GM21447 (cell line): ENCODE results near the gene ZDHHC14.

Experiments
- ATAC-seq: cut with Tn5 transposase; IDR thresholded peaks from one replicate; pipeline ENCODE4 v1.9.1; 2021; ENCODE audit not compliant: unreplicated experiment

Gene ZDHHC14

GRCh38 chr6:157513619-157514485 is 132.9 kb downstream of the ZDHHC14 start:
- no peak for ATAC-seq

GRCh38 chr6:157514659-157515496 is 133.9 kb downstream of the ZDHHC14 start:
- ATAC-seq: no peak

- ATAC-seq: no peak
These were observed 135.5 kb downstream of the ZDHHC14 start for GRCh38 chr6:157516319-157517026.

GRCh38 chr6:157517601-157518359 is 136.8 kb downstream of the ZDHHC14 start:
- no peak for ATAC-seq

- no peak for ATAC-seq
These were observed 137.6 kb downstream of the ZDHHC14 start for GRCh38 chr6:157518397-157519250.

- ATAC-seq: no peak
These were observed 138.5 kb downstream of the ZDHHC14 start for GRCh38 chr6:157519255-157520116.

- no peak for ATAC-seq
These were observed 139.1 kb downstream of the ZDHHC14 start for GRCh38 chr6:157520117-157520406.

GRCh38 chr6:157520596-157521361 is 139.8 kb downstream of the ZDHHC14 start:
- ATAC-seq: no peak

GRCh38 chr6:157521362-157522335 is 140.7 kb downstream of the ZDHHC14 start:
- no peak for ATAC-seq

- no peak for ATAC-seq
These were observed 141.5 kb downstream of the ZDHHC14 start for GRCh38 chr6:157522472-157522871.

- ATAC-seq: no peak
These were observed 143.7 kb downstream of the ZDHHC14 start for GRCh38 chr6:157524735-157525134.

- ATAC-seq: no peak
These were observed 144.4 kb downstream of the ZDHHC14 start for GRCh38 chr6:157525292-157525889.

- ATAC-seq: no peak
These were observed 145.0 kb downstream of the ZDHHC14 start for GRCh38 chr6:157525918-157526425.

GRCh38 chr6:157527471-157527907 is 146.5 kb downstream of the ZDHHC14 start:
- peak; percentile 92 for ATAC-seq

- ATAC-seq: no peak
These were observed 148.1 kb downstream of the ZDHHC14 start for GRCh38 chr6:157528931-157529653.

GRCh38 chr6:157529654-157530039 is 148.7 kb downstream of the ZDHHC14 start:
- ATAC-seq: no peak
